ENCODE measurements around the gene DCHS1. TPM values are rescaled to one million over a fixed set of nuclear protein-coding genes. Genes with fewer than 3 reads are reported as not detected.

Gene DCHS1
- total RNA-seq, 1 donor from 2014 or later, result 33.4 TPM

DNA sequence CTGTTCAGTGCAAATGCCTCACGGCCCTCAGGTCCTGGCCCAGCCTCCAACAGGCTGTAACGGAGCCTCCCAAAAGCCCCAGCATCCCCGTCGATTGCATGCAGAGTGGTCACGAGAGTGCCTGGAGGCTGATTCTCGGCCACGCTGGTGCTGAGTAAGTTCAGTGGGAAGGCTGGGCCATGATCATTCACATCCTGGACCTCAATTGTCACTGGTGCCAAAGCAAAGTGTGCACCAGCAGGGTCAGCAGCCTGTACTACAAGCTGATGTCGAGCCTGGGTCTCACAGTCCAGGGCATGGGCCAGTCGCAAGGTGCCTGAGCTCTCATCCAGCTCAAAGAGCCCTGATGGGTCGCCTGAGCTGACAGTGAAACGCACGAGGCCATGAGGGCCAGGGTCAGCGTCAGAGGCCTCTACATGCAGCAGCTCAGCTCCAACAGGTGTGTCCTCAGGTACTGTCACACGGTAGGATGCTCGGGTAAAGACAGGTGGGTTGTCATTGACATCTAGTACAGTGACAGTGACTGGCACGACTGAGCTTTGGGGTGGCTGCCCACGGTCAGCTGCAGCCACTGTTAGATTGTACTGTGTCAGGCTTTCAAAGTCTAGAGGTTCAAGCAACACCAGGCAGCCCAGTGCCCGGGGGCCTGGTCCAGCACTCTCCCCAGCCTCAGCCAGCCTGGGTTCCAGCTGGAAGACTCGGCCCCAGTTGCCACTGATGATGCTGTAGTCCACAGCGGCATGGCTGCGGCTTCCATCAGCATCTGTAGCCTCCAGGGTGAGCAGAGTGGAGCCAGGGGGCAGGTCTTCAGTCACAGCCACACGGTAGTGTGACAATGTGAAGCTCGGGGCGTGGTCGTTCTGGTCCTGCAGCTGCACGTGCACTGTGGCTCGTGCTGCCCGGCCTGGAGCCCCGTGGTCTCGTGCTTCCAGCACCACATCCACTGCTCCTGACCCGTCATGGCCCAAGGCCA is 31.9 kb downstream of the DCHS1 start:
- H3K4me3 Mint-ChIP-seq (ENCODE audit: unreplicated experiment), result no peak overlapping the region
- DNase-seq (ENCODE audit: low spot score), result no peak
- peaks cover 13% of the 10 kb centered on the region for H3K36me3 Mint-ChIP-seq (ENCODE audit: low read depth)

DNA sequence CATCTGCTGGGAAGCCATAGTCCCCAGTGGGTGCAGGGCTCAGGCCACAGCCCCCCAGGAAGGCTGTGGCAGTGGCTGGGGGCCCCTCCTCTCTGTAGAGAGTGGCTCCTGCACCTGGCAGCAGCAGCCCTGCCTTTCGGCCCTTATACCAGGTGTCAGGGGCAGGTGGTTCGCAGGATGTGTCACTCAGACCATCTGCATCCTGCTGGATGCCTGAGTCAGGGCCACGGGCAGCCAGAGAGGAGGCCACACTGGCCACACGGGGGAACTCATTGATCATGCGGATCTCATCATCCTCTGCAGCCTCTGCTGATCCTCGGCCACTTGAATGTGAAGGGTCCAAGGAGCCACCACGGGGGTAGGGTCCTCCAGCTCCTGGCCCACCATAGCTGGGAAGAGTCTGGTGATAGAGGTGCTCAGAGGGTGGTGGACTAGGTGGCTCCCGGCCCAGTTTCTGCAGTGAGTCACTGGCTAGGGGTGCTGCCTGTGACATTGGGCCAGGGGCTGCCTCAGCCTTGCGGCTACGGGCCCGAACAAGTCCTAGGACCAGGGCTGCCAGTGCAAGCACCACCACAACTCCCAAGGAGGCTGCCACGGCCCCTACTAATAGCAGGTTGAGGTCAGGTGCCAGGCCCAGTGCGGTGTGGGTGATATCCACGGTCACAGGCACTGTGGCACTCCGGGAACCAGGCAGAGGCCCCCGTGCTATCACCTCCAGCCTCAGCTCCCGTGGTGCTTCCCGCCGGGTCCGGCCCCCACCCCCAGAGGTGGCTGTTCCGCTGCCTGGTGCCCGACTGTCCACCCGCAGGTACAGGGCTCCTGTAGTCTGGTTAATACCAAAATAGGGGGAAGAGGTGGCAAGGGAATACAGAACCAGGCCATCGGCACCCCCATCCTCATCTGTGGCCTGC is 33.1 kb downstream of the DCHS1 start:
- no peak overlapping the region for H3K27ac Mint-ChIP-seq (ENCODE audit: unreplicated experiment)
- TF ChIP-seq, protein P1, sequence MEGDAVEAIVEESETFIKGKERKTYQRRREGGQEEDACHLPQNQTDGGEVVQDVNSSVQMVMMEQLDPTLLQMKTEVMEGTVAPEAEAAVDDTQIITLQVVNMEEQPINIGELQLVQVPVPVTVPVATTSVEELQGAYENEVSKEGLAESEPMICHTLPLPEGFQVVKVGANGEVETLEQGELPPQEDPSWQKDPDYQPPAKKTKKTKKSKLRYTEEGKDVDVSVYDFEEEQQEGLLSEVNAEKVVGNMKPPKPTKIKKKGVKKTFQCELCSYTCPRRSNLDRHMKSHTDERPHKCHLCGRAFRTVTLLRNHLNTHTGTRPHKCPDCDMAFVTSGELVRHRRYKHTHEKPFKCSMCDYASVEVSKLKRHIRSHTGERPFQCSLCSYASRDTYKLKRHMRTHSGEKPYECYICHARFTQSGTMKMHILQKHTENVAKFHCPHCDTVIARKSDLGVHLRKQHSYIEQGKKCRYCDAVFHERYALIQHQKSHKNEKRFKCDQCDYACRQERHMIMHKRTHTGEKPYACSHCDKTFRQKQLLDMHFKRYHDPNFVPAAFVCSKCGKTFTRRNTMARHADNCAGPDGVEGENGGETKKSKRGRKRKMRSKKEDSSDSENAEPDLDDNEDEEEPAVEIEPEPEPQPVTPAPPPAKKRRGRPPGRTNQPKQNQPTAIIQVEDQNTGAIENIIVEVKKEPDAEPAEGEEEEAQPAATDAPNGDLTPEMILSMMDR (IDR thresholded peaks at IDR 0.05), result no peak
- no peak overlapping the region for H3K4me3 Mint-ChIP-seq (ENCODE audit: unreplicated experiment)
- no peaks in the 10 kb centered on the region for H3K27me3 Mint-ChIP-seq (ENCODE audit: low read depth)
- H3K4me1 Mint-ChIP-seq (ENCODE audit: low read depth), result no peaks in the 10 kb centered on the region
- DNase-seq (ENCODE audit: low spot score), result no peak
- no peaks in the 10 kb centered on the region for H3K9me3 Mint-ChIP-seq (ENCODE audit: low read depth)
- H3K36me3 Mint-ChIP-seq (ENCODE audit: low read depth), result peaks cover 10% of the 10 kb centered on the region

More for the DNA sequence above, 31.9 kb downstream of the DCHS1 start:
- Mint-ChIP-seq H3K9me3 (ENCODE audit: low read depth) (no peaks in the 10 kb centered on the region), H3K27me3 (ENCODE audit: low read depth) (no peaks in the 10 kb centered on the region), H3K4me1 (ENCODE audit: low read depth) (no peaks in the 10 kb centered on the region), H3K27ac (ENCODE audit: unreplicated experiment) (no peak overlapping the region)
- TF ChIP-seq, protein P1 (IDR thresholded peaks at IDR 0.05), result no peak

DNA sequence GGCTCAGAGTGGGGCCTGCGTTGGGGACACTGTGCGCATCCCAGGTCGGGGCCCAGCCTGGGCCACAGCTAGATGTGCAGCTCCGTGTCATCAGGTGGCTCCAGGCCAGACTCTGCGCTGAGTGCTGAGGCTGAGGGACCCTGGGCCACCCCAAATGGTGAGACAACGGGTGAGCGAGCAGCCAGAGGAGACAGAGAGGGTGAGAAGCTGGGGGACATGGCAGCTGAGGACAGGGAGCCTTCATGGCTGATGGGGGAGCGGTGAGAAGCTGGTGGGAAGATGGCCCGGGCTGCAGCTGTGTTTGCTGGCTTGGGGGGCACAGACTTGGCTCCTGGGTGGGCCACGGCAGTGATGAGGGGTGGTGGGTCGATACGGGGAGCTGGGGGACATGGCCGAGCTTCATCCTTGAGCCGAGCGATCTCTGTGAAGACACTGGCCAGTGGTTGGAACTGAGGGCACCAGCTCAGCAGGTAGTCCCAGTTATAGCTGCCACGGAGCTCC is 33.8 kb downstream of the DCHS1 start:
- no peaks in the 10 kb centered on the region for H3K9me3 Mint-ChIP-seq (ENCODE audit: low read depth)
- TF ChIP-seq, protein P1 (IDR thresholded peaks at IDR 0.05), result no peak
- no peak overlapping the region for H3K4me3 Mint-ChIP-seq (ENCODE audit: unreplicated experiment)
- H3K27me3 Mint-ChIP-seq (ENCODE audit: low read depth), result no peaks in the 10 kb centered on the region
- DNase-seq (ENCODE audit: low spot score), result no peak
- no peaks in the 10 kb centered on the region for H3K4me1 Mint-ChIP-seq (ENCODE audit: low read depth)
- peaks cover 9% of the 10 kb centered on the region for H3K36me3 Mint-ChIP-seq (ENCODE audit: low read depth)
- H3K27ac Mint-ChIP-seq (ENCODE audit: unreplicated experiment), result no peak overlapping the region

DNA sequence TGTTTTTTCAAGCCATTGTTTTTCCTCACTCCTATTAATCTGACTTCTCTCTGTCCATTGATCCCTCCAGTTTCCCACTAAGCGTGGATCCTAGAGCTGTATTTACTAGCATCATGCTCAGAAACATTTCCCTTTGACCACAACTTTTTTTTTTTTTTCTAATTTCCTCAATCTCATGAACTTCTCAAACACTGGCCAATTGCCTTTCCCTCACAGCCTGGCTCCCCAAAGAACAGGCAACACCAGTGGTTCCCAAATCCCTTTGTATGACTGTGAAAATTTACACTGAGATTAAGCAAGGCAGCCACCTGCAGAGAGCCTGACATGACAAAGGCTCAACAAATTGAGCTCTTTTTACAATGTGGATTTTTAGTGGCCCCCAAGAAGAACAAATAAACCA is 35.0 kb downstream of the DCHS1 start:
- H3K36me3 Mint-ChIP-seq (ENCODE audit: low read depth), result peaks cover 10% of the 10 kb centered on the region
- no peak for DNase-seq (ENCODE audit: low spot score)
- no peak overlapping the region for H3K27ac Mint-ChIP-seq (ENCODE audit: unreplicated experiment)
- no peaks in the 10 kb centered on the region for H3K9me3 Mint-ChIP-seq (ENCODE audit: low read depth)
- TF ChIP-seq, protein P1 (IDR thresholded peaks at IDR 0.05), result no peak
- H3K4me3 Mint-ChIP-seq (ENCODE audit: unreplicated experiment), result no peak overlapping the region
- no peaks in the 10 kb centered on the region for H3K27me3 Mint-ChIP-seq (ENCODE audit: low read depth)
- H3K4me1 Mint-ChIP-seq (ENCODE audit: low read depth), result peaks cover 3% of the 10 kb centered on the region

All from chondrocyte (in vitro differentiated cells).